Embryonic facial prominence (tissue), 1 donor: Measurements from ENCODE around the gene FHL2.

Experiments
- DNase-seq: peaks from one replicate; pipeline ENCODE4 v3.0.0-alpha.2; 2016; ENCODE audit errors: extremely low spot score

FHL2 gene

DNA sequence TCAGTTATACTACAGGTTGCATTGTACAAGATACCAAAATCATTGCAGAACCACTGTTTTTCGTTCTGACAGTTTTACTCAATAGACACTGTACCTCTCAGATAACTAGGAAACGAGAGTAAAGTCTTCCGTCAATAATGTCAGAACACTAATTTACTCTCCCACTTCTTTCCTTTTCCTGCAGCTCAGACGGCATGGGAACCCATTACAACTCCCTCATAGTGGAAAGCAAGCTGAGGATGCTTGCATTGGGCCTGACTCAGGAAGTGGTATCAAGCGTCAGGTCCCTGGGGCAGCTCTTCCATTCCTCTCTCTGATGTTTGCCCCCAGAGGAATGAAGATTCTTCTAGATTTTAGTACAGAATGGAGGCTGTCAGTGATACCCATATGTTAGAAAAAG, 23.9 kb upstream of the FHL2 start:
- DNase-seq: no peak

DNA sequence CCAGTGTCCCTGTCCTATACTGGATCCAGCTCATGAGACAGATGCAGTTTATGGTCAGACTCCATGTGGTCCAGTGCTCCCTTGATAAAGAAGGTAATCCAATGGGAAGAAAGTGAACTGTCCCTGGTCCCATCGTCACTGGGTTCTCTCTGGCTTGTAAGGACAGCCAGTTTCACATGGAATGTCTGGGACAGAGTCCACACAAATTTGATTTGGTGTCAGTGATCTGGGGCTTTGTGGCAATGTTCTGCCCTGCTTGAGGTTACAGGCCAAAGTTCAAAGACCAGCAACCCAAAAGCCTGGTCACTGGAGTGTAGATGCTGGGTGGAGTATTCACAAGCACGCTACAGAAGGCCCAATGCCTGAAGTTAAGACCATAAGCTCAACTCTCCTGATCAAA, 22.2 kb upstream of the FHL2 start:
- no peak for DNase-seq

DNA sequence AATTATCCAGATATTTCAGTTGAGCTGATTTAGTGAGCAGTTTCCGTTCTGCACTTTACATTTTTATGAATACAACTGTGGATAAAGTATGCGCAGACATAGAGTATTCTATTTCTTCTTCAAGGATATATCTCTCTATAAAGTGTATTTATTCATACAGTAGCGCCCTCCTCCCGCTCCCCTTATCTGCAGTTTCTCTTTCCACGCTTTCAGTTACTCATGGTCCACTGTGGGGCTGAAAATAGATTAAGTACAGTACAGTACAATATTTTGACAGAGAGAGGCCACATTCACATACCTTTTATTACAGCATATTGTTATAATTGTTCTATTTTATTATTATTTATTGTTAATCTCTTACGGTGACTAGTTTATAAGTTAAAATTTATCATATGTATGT, 19.7 kb upstream of the FHL2 start:
- no peak for DNase-seq

DNA sequence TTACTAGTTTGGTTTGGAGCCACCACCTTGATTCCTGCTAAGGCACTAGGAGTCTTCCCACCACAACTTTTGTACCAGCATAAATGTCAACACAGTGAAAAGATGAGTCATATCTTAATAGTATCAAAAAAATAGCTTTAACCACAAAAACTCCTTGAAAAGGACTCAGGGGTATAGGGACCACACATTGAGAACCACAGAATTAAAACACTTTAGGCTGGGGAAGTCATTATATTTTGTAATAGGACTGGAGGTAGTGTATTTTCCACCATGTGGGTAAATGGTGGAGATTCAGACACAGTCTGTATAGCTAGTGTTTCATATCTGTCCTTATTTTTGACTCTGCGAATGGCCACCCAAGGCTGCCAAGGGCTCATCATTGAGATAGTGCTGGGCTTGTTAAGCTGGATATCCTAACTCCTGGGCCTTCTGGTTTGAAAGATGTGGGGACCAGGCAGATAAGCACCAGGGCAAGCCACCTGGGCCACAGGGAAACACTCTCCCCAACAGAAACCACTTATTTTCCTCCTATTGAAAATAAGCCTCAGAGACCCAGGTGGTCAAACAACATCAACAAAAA, 19.1 kb upstream of the FHL2 start:
- DNase-seq: no peak

GRCh38 chr2:105416156-105416555, 17.3 kb upstream of the FHL2 start:
- DNase-seq: no peak

DNA sequence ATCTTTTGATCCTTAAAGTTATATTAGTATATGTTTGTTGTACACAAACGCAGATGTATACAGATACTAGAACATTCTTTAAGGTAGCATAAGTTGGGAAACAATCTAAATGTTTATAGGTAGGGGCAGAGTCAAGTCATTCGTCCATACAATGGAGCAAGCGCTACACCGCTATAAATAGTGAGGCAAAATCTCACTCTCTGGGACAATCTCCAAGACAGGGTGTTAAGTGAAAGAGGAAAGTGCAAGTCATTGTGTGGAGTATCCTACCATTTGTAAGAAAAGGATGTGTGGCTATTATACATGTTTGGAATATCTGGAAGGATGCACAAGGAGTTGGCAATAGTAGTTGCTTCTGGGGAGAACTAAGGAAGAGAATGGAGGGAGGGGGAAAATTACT, 16.2 kb upstream of the FHL2 start:
- no peak for DNase-seq

- DNase-seq: no peak
These were observed 14.4 kb upstream of the FHL2 start for GRCh38 chr2:105413206-105413605.

DNA sequence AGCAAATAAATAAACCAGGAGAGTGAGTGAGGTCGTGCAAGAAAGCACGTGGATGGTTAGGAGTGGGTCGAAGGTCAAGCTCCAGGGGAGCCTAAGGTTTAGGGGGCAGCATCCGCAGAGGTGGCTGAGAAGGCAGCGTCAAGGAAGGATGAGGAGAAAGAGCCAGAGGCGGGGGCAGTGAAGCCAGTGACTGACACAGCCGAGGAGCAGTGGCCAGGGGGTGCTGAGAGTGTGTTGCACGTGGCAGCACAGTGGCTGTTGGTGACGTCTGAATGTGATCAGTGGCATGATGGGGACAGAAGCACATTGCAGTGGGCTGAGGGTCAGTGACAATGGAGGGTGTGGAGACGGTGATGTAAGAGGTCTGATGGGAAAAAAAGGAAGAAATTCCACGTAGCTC, 13.7 kb upstream of the FHL2 start:
- DNase-seq: no peak

GRCh38 chr2:105411720-105412407, 13.0 kb upstream of the FHL2 start:
- DNase-seq: no peak

GRCh38 chr2:105410554-105410953, 11.7 kb upstream of the FHL2 start:
- no peak for DNase-seq

DNA sequence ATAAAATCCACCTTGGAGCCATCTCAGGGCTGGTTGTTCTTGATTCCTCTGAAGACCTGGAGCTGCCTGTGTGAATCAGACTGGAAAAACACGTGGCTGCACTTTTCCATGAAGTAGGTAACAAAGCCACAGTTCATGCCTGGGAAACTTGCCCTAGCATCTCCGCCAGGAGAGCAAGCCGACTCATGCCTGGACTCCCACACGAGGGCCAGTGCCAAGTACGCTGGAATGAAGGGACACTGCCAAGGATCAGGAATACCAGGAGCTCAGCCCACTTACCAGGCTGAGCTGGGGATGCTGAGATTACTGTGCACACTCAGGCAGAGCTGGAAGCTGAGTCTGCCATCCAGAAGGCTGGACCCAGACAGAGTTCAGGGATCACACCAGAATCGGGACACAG, 10.9 kb upstream of the FHL2 start:
- DNase-seq: no peak

GRCh38 chr2:105407946-105408743, 9.3 kb upstream of the FHL2 start:
- DNase-seq: no peak

DNA sequence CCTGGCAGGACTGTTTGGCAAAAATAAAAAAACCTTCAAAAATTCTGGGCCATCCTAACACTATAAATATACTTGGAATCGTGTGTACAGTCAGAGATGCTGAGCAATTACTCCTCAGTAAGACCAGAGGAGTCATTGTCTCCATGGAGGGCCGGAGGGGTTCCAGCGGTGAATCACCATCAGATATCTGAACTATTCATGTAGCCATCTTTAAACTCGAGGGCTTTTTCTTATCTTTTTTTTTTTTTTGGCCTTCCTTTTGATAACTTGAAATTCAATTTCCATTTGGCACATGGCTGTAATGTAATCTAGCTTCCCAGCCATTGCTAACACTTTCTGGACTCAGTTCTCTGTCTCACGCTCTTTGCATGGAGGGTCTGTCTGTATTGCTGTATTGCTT, 7.4 kb upstream of the FHL2 start:
- DNase-seq: no peak

DNA sequence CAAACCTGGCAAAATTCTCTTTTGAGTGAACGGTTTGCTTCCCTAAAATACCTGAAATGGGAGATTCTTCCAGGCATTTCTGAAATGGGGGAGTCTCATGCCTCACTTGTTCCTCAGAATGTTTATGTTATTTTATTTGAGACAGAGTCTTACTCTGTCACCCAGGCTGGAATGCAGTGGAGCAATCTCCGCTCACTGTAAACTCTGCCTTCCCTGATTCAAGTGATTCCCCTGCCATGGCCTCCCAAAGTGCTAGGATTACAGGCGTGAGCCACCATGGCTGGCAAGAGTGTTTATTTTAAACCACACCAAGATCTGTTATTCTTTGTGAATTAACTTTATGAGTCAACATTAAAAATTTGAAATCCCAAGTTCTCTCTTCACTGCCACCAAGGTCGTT, 6.4 kb upstream of the FHL2 start:
- DNase-seq: no peak

DNA sequence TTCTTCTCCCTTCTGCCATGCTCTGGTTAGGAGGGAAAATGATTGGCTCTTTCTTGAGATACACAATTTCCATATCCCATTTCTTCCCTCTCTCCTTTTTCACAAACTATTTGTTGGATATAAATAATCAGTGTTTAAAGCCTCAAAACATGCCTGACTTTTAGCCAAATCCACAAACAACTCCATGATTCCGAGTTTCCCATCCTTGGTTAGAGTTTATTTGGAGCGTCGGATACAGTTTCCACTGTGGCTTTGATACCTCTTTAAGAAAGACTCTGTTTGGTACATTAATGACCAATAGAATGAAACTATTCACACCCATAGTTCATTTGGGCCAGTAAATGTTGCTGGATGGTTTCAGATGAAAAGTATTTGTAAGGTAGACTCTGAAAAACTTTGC, 5.9 kb upstream of the FHL2 start:
- no peak for DNase-seq

DNA sequence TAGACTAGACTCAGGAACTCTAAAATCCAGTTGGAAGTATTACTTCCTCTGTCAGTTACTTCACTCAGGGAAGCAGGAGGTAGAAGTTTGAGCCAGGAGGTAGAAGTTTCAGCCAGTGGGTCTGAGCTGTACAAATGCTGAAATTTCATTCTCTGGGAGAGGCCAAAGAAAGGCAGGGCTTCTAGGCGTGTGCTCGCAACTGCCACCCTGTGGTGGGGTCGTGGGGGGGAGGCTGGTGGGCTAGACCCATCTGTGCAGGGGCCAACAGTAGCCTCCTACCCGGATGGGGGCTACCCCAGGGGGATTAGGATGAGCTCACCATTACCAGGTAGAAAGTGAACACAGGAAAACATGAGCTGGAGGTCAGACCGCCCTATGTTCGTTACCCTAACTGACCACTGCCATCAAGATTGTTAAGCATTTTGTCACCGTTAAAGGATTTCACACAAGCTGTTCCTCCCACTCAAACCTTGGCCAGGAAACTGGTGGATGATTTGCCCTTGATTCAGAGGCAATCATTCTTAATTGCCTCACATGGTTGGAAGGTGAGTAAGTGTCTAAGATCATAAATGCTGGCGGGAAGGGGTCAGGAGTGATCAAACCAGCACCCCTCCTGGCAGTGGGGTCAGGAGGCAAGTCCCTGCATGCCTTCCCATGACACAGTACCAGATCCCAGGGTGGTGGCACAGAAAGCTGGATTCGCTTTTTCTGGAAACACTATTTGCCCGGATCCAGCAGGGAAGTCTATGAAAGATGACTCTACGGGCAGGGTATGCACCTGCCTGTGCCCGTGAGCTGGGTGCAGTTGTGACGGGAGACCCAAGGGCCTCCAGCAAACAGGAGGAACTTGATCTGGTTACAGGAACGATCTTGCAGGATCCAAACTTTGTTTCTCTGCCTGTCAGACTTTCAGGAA, 5.2 kb upstream of the FHL2 start:
- DNase-seq: no peak

GRCh38 chr2:105403241-105403782, 4.5 kb upstream of the FHL2 start:
- no peak for DNase-seq

DNA sequence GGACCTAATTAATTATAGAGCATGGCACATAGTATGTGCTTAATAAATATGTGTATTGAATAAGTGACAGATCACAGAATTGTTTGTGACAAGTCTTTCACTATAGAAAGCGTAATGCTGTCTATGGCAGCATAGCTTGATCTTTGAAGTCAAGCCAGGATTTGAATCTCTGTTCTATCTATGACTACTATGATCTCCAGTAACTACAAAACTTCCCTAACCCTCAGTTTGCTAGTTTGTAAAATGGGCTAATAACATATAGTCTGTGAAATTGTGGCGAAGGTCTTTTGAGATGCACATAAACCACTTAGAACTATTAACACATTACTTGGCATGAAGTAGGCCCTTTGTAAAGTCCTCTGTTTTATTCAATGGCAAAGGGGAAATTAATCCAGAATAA, 4.0 kb upstream of the FHL2 start:
- no peak for DNase-seq

DNA sequence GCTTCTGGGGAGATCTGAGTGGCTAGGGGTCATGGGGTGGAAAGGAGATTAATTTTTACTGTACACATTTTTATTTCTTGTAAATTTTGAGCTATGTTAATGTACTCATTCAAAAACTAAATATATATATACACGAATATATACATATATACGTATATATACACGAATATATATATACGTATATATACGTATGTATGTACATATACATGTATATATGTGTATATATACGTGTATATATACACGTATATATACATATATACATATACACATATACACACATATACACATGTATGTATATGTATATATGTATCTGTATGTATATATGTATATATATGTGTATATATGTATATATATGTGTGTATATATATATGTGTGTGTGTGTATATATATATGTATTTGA, 3.0 kb upstream of the FHL2 start:
- DNase-seq: no peak

GRCh38 chr2:105400138-105400540, 1.3 kb upstream of the FHL2 start:
- no peak for DNase-seq

- no peak for DNase-seq
These were observed 483 bp upstream of the FHL2 start for GRCh38 chr2:105399207-105399861.
